Parathyroid adenoma (tissue), 2 donors: Measurements from ENCODE around the gene OGFOD2.

Experiments
- H2AFZ ChIP-seq: fragments of 300-600 bp; sonication (generic); one replicate; pipeline ENCODE4 v1.7.0; 2017; ENCODE audit warnings: antibody characterized with exemption, mild to moderate bottlenecking
- H3K27ac ChIP-seq: fragments of 300-600 bp; sonication (generic); one replicate; pipeline ENCODE4 v1.7.0; 2017
- H3K27me3 ChIP-seq: fragments of 300-600 bp; sonication (generic); one replicate; pipeline ENCODE4 v1.7.0; 2017; ENCODE audit warnings: low read length; ENCODE audit not compliant: control insufficient read depth, insufficient read depth
- H3K36me3 ChIP-seq: fragments of 300-600 bp; sonication (generic); one replicate; pipeline ENCODE4 v1.7.0; 2017; ENCODE audit warnings: low read length; ENCODE audit not compliant: control insufficient read depth, insufficient read depth
- H3K4me1 ChIP-seq: fragments of 300-600 bp; sonication (generic); one replicate; pipeline ENCODE4 v1.7.0; 2017; ENCODE audit warnings: control low read depth
- H3K4me2 ChIP-seq: fragments of 300-600 bp; sonication (generic); one replicate; pipeline ENCODE4 v1.7.0; 2017; ENCODE audit warnings: low read length
- H3K4me3 ChIP-seq: fragments of 300-600 bp; sonication (generic); one replicate; pipeline ENCODE4 v1.7.0; 2017; ENCODE audit warnings: low read depth, low read length
- H3K79me2 ChIP-seq: fragments of 300-600 bp; sonication (generic); one replicate; pipeline ENCODE4 v1.7.0; 2017; ENCODE audit warnings: control low read depth
- H3K9ac ChIP-seq: fragments of 300-600 bp; sonication (generic); one replicate; pipeline ENCODE4 v1.7.0; 2017; ENCODE audit warnings: mild to moderate bottlenecking
- H3K9me3 ChIP-seq: fragments of 300-600 bp; sonication (generic); one replicate; pipeline ENCODE4 v1.7.0; 2017; ENCODE audit warnings: low read length; ENCODE audit not compliant: control insufficient read depth
- TF ChIP-seq, protein P1 (sequence below): fragments of 300-600 bp; sonication (generic); IDR thresholded peaks from one replicate; pipeline ENCODE4 v1.7.0; 2017; ENCODE audit warnings: antibody characterized with exemption, mild to moderate bottlenecking
- donor health status: primary hyperparathyroidism.

The OGFOD2 gene

GRCh38 chr12:122982963-122983788 is 8.1 kb downstream of the OGFOD2 start:
- no peaks in the 10 kb centered on the region for H3K36me3 ChIP-seq
- H3K27ac ChIP-seq, result no peak overlapping the region
- H3K27me3 ChIP-seq, result no peaks in the 10 kb centered on the region
- no peak overlapping the region for H2AFZ ChIP-seq
- no peak overlapping the region for H3K4me2 ChIP-seq
- TF ChIP-seq, protein P1, sequence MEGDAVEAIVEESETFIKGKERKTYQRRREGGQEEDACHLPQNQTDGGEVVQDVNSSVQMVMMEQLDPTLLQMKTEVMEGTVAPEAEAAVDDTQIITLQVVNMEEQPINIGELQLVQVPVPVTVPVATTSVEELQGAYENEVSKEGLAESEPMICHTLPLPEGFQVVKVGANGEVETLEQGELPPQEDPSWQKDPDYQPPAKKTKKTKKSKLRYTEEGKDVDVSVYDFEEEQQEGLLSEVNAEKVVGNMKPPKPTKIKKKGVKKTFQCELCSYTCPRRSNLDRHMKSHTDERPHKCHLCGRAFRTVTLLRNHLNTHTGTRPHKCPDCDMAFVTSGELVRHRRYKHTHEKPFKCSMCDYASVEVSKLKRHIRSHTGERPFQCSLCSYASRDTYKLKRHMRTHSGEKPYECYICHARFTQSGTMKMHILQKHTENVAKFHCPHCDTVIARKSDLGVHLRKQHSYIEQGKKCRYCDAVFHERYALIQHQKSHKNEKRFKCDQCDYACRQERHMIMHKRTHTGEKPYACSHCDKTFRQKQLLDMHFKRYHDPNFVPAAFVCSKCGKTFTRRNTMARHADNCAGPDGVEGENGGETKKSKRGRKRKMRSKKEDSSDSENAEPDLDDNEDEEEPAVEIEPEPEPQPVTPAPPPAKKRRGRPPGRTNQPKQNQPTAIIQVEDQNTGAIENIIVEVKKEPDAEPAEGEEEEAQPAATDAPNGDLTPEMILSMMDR, result no peak
- H3K9me3 ChIP-seq, result no peaks in the 10 kb centered on the region
- no peak overlapping the region for H3K4me3 ChIP-seq
- no peak overlapping the region for H3K9ac ChIP-seq
- H3K79me2 ChIP-seq, result peaks cover 8% of the 10 kb centered on the region
- peaks cover 35% of the 10 kb centered on the region for H3K4me1 ChIP-seq

GRCh38 chr12:122983789-122984515 is 8.9 kb downstream of the OGFOD2 start:
- Histone ChIP-seq H3K4me1 (peaks cover 35% of the 10 kb centered on the region), H3K9me3 (no peaks in the 10 kb centered on the region), H3K27ac (peak overlapping the region; percentile 81), H3K27me3 (no peaks in the 10 kb centered on the region), H3K36me3 (no peaks in the 10 kb centered on the region), H2AFZ (no peak overlapping the region), H3K4me2 (peak overlapping the region; percentile 26), H3K9ac (no peak overlapping the region), H3K4me3 (no peak overlapping the region), H3K79me2 (peaks cover 8% of the 10 kb centered on the region)
- TF ChIP-seq, protein P1, result no peak

- Histone ChIP-seq H2AFZ (peak overlapping the region; percentile 88), H3K27ac (peak overlapping the region; percentile 81), H3K4me3 (no peak overlapping the region), H3K79me2 (peaks cover 7% of the 10 kb centered on the region), H3K36me3 (no peaks in the 10 kb centered on the region), H3K9ac (peak overlapping the region; percentile 61), H3K27me3 (no peaks in the 10 kb centered on the region), H3K4me2 (peak overlapping the region; percentile 26), H3K4me1 (peaks cover 31% of the 10 kb centered on the region), H3K9me3 (no peaks in the 10 kb centered on the region)
- TF ChIP-seq, protein P1, result no peak
Observed at GRCh38 chr12:122984612-122985337, 9.7 kb downstream of the OGFOD2 start.

GRCh38 chr12:122985338-122986257 is 10.6 kb downstream of the OGFOD2 start:
- Histone ChIP-seq H3K27me3 (no peaks in the 10 kb centered on the region), H2AFZ (peak overlapping the region; percentile 88), H3K36me3 (no peaks in the 10 kb centered on the region), H3K4me1 (peaks cover 28% of the 10 kb centered on the region), H3K79me2 (peaks cover 2% of the 10 kb centered on the region), H3K27ac (peak overlapping the region; percentile 81), H3K4me3 (no peak overlapping the region), H3K4me2 (no peak overlapping the region), H3K9me3 (no peaks in the 10 kb centered on the region), H3K9ac (no peak overlapping the region)
- TF ChIP-seq, protein P1, result no peak
